GM12878 (cell line): ENCODE results near the gene CXXC1. TPM values are rescaled to one million over a fixed set of nuclear protein-coding genes. Genes with fewer than 3 reads are reported as not detected.
A peak's percentile ranks its signal among the peaks of the same experiment; 100 is the strongest.

ENCODE experiments used
- ATAC-seq: fragments of 200-7000 bp; cut with Tn5 transposase; 3 replicates; pipeline ENCODE4 v1.9.1; 2020; ENCODE audit warnings: mild to moderate bottlenecking, moderate library complexity
- BruUV-seq: library from RNA; stranded (reverse); fragments of 400-500 nt; replicated peaks from 2 replicates; lab custom pipeline; 2021; lab: Mats Ljungman, UMichigan
- CTCF ChIA-PET: fragments of 300-600 bp; sonication (Branson Sonifier 250); formaldehyde crosslinking; extraction: SDS; loops from one replicate; lab custom pipeline; 2021; ENCODE audit warnings: inconsistent platforms; lab: Yijun Ruan, JAX
- POLR2A ChIA-PET: fragments of 350-600 bp; formaldehyde crosslinking; extraction: SDS; loops from one replicate; lab custom pipeline; 2021; ENCODE audit warnings: inconsistent platforms; lab: Charles Lee
- RAD21 ChIA-PET: fragments of 300-600 bp; sonication (Branson Sonifier 250); formaldehyde crosslinking; loops from one replicate; lab custom pipeline; 2023; ENCODE audit warnings: antibody characterized with exemption; ENCODE audit not compliant: unreplicated experiment; lab: Charles Lee
- SMC1A ChIA-PET: fragments of 300-600 bp; sonication (Branson Sonifier 250); formaldehyde crosslinking; loops from one replicate; lab custom pipeline; 2023; ENCODE audit not compliant: unreplicated experiment, uncharacterized antibody; lab: Charles Lee
- DNase-seq: peaks from one replicate; pipeline ENCODE4 v3.0.0-alpha.2; 2011; ENCODE audit warnings: low read depth, low spot score
- FAIRE-seq: peaks from 3 replicates; lab custom pipeline; 2011; peaks lifted over from hg19 to GRCh38; lab: Jason Lieb, UNC
- H2AFZ ChIP-seq: 2 replicates; pipeline ENCODE4 v1.6.0; 2011; ENCODE audit warnings: low read depth, low read length, control low read depth; ENCODE audit not compliant: control insufficient read depth
- H3K27ac ChIP-seq: 2 replicates; pipeline ENCODE4 v1.5.1; 2011; ENCODE audit warnings: control low read depth; ENCODE audit not compliant: control insufficient read depth, insufficient read depth
- H3K27me3 ChIP-seq, 2 experiments: replicated peaks in 1 of 2; 2 replicates each; pipeline versions ENCODE4 v1.6.0 to v1.6.1; 2011; ENCODE audit warnings: low read length in 1 of 2; ENCODE audit not compliant: control insufficient read depth in 2 of 2, insufficient read depth in 2 of 2
- H3K36me3 ChIP-seq, 2 experiments: 2 replicates each; pipeline ENCODE4 v1.5.1; 2011; ENCODE audit warnings: low read length in 1 of 2; ENCODE audit not compliant: control insufficient read depth in 2 of 2, insufficient read depth in 2 of 2
- H3K4me1 ChIP-seq: 2 replicates; pipeline ENCODE4 v1.6.1; 2011; ENCODE audit warnings: mild to moderate bottlenecking, low read length, moderate library complexity, mixed read lengths; ENCODE audit not compliant: control insufficient read depth, insufficient read depth
- H3K4me2 ChIP-seq: 2 replicates; pipeline ENCODE4 v1.6.0; 2011; ENCODE audit warnings: control low read depth; ENCODE audit not compliant: control insufficient read depth, insufficient read depth
- H3K4me3 ChIP-seq: fragments of 200-600 bp; sonication (generic); 2 replicates; pipeline ENCODE4 v1.5.1; 2016
- H3K79me2 ChIP-seq: 2 replicates; pipeline ENCODE4 v1.6.0; 2011; ENCODE audit warnings: low read length; ENCODE audit not compliant: control insufficient read depth, insufficient read depth
- H3K9ac ChIP-seq: 2 replicates; pipeline ENCODE4 v1.8.0; 2011; ENCODE audit warnings: low read length, control low read depth, mixed read lengths; ENCODE audit not compliant: control insufficient read depth, insufficient read depth
- H3K9me3 ChIP-seq: replicated peaks from 3 replicates; pipeline ENCODE4 v1.5.1; 2011; ENCODE audit warnings: mild to moderate bottlenecking, low read length; ENCODE audit not compliant: control insufficient read depth, insufficient read depth
- H4K20me1 ChIP-seq: 2 replicates; pipeline ENCODE4 v1.6.0; 2011; ENCODE audit not compliant: control insufficient read depth, insufficient read depth
- BCL3 ChIP-seq: IDR thresholded peaks from 2 replicates; pipeline ENCODE4 v1.6.1; 2011; ENCODE audit warnings: borderline replicate concordance, low read depth, mild to moderate bottlenecking, moderate library complexity, low read length; ENCODE audit not compliant: insufficient read depth, poor library complexity, severe bottlenecking
- ELK1 ChIP-seq: IDR thresholded peaks from 2 replicates; pipeline ENCODE4 v1.6.1; 2012; ENCODE audit warnings: low read depth, low read length, improper control_type of control experiment
- POLR2A ChIP-seq: IDR thresholded peaks from 2 replicates; pipeline ENCODE4 v1.6.1; 2011; ENCODE audit warnings: low read depth, mild to moderate bottlenecking, low read length
- POU2F2 ChIP-seq: IDR thresholded peaks from 3 replicates; pipeline ENCODE4 v1.6.1; 2011; ENCODE audit warnings: low read depth, mild to moderate bottlenecking, low read length, borderline replicate concordance
- SIN3A ChIP-seq: IDR thresholded peaks from 2 replicates; pipeline ENCODE4 v1.6.1; 2012; ENCODE audit warnings: low read depth, low read length, improper control_type of control experiment
- SIX5 ChIP-seq: IDR thresholded peaks from 2 replicates; pipeline ENCODE4 v1.6.1; 2011; ENCODE audit warnings: mild to moderate bottlenecking, low read depth, low read length, moderate library complexity; ENCODE audit not compliant: severe bottlenecking
- ZNF24 ChIP-seq: fragments of 450-650 bp; IDR thresholded peaks from 2 replicates; pipeline ENCODE4 v1.6.1; 2017; ENCODE audit warnings: antibody characterized with exemption, mild to moderate bottlenecking
- in situ Hi-C: fragments of 300-500 bp; cut with MboI; formaldehyde crosslinking; loops from 9 replicates; pipeline ENCODE4 v1.14.3; 2018; ENCODE audit warnings: mixed read lengths
- intact Hi-C: fragments of 100-400 bp; cut with micrococcal nuclease; formaldehyde crosslinking; loops from one replicate; pipeline ENCODE4 v1.14.2; 2022; ENCODE audit not compliant: unreplicated experiment
- polyA plus RNA-seq, 11 experiments: library from polyadenylated mRNA; depleted of rRNA in 4 of 11; unstranded in 6 of 11; stranded (reverse) in 5 of 11; fragments of >200 nt; fragmentation: Nextera tagmentation in 4 of 11; fragmentation: Illumina TruSeq in 1 of 11; extraction: Ambion mirVana in 4 of 11; extraction: Trizol in 1 of 11; gene quantifications; 1 replicate in 1 of 11; 2 replicates in 10 of 11; pipeline versions ENCODE4 v1.2.1 to v1.2.3, GENCODE V29; 2011 to 2016; ENCODE audit warnings: inconsistent platforms in 2 of 11, missing spikeins in 2 of 11, low read depth in 1 of 11
- total RNA-seq, 4 experiments: library from RNA; depleted of rRNA in 3 of 4; stranded (reverse); fragments of >200 nt in 3 of 4; fragmentation: Illumina TruSeq in 1 of 4; extraction: Trizol in 1 of 4; gene quantifications; 2 replicates each; pipeline versions ENCODE4 v1.2.1 to v1.2.3, GENCODE V29; 2013 to 2021
- TF ChIP-seq, protein P1 (sequence below): fragments of 450-650 bp; IDR thresholded peaks from 2 replicates; pipeline ENCODE4 v1.6.1; 2017; ENCODE audit warnings: borderline replicate concordance

CXXC1 gene
- total and polyA plus RNA-seq, 10 of the 15 experiments (the other 5 are each of a cell fraction or from before 2014, with no cell fraction given): 9.2 to 180 (median 93.8) TPM

- TF ChIP-seq POU2F2: 0 out of 3 replicates have a peak, but pooled peaks have one; percentile 22
- TF ChIP-seq SIX5: peak; percentile 33
- TF ChIP-seq POLR2A: peak; percentile 64
- TF ChIP-seq BCL3: peak; percentile 85
- peak; percentile 97 for TF ChIP-seq SIN3A
- peak; percentile 76 for TF ChIP-seq ELK1
Measured at GRCh38 chr18:50266248-50266704, 21.2 kb downstream of the CXXC1 start, which contains the start of gene CFAP53 (continued).

GRCh38 chr18:50262977-50263376, 24.5 kb downstream of the CXXC1 start:
- CTCF ChIA-PET: interaction anchor here (1.0 to 1.2 kb wide), 2 partner anchors 19 to 94 kb away, joined by 3 to 4 read pairs; partner anchors contain the start of gene MBD1
- Histone ChIP-seq H3K27me3 (no peaks in the 10 kb centered on the region; a peak in 1 of 4 replicates), H3K4me1 (peaks cover 15% of the 10 kb centered on the region), H2AFZ (no peak overlapping the region), H3K4me2 (no peak overlapping the region), H3K9ac (no peak overlapping the region), H3K79me2 (no peaks in the 10 kb centered on the region), H3K27ac (no peak overlapping the region), H3K36me3 (no peaks in the 10 kb centered on the region), H3K9me3 (no peaks in the 10 kb centered on the region), H3K4me3 (no peak overlapping the region), H4K20me1 (no peaks in the 10 kb centered on the region)
- in situ Hi-C loops (loop anchor here (10.0 kb wide), 1 partner anchor 768 kb away; the partner anchor contains the start of gene RPL17), intact Hi-C loops (no loop called here)
- ATAC-seq (no peak), FAIRE-seq (no peak), DNase-seq (no peak)
- POLR2A ChIA-PET: no interaction called here
- peak; percentile 57 for TF ChIP-seq ZNF24
- TF ChIP-seq, protein P1, sequence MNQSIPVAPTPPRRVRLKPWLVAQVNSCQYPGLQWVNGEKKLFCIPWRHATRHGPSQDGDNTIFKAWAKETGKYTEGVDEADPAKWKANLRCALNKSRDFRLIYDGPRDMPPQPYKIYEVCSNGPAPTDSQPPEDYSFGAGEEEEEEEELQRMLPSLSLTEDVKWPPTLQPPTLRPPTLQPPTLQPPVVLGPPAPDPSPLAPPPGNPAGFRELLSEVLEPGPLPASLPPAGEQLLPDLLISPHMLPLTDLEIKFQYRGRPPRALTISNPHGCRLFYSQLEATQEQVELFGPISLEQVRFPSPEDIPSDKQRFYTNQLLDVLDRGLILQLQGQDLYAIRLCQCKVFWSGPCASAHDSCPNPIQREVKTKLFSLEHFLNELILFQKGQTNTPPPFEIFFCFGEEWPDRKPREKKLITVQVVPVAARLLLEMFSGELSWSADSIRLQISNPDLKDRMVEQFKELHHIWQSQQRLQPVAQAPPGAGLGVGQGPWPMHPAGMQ: no peak
- RAD21 ChIA-PET: interaction anchor here (1.0 kb wide), 1 partner anchor 95 kb away, joined by 3 read pairs; no protein-coding TSS in a partner anchor
- BruUV-seq: no TSS peak
- SMC1A ChIA-PET: interaction anchor here (0.6 to 1.1 kb wide), 5 partner anchors 10 to 74 kb away, joined by 3 to 4 read pairs (median 3); no protein-coding TSS in a partner anchor
